Osteocyte (in vitro differentiated cells): ENCODE data around the gene ANKRD60. TPM values are rescaled to one million over a fixed set of nuclear protein-coding genes. Genes with fewer than 3 reads are reported as not detected.
A peak's percentile ranks its signal among the peaks of the same experiment; 100 is the strongest.

ENCODE experiments used
- DNase-seq: peaks from one replicate; pipeline ENCODE4 v3.0.0; 2021; ENCODE audit warnings: mixed read lengths; ENCODE audit not compliant: unreplicated experiment; ENCODE audit errors: extremely low spot score
- H3K27ac Mint-ChIP-seq: one replicate; pipeline ENCODE4 v1.8.0; 2021; ENCODE audit warnings: mild to moderate bottlenecking, mixed read lengths; ENCODE audit not compliant: unreplicated experiment
- H3K27me3 Mint-ChIP-seq: one replicate; pipeline ENCODE4 v1.8.0; 2021; ENCODE audit warnings: mixed read lengths; ENCODE audit not compliant: unreplicated experiment
- H3K36me3 Mint-ChIP-seq: one replicate; pipeline ENCODE4 v1.8.0; 2021; ENCODE audit warnings: mixed read lengths; ENCODE audit not compliant: unreplicated experiment
- H3K4me1 Mint-ChIP-seq: one replicate; pipeline ENCODE4 v1.8.0; 2021; ENCODE audit warnings: mixed read lengths; ENCODE audit not compliant: unreplicated experiment
- H3K4me3 Mint-ChIP-seq: one replicate; pipeline ENCODE4 v1.8.0; 2021; ENCODE audit warnings: mild to moderate bottlenecking, moderate library complexity, mixed read lengths; ENCODE audit not compliant: unreplicated experiment
- H3K9me3 Mint-ChIP-seq: one replicate; pipeline ENCODE4 v1.8.0; 2021; ENCODE audit warnings: mixed read lengths; ENCODE audit not compliant: unreplicated experiment
- total RNA-seq: library from RNA; stranded (reverse); gene quantifications from 2 replicates; pipeline ENCODE4 v1.2.1, GENCODE V29; 2021
- TF ChIP-seq, protein P1 (sequence below): fragments of 200-600 bp; sonication (generic); IDR thresholded peaks from 2 replicates; pipeline ENCODE4 v1.5.0; 2021; ENCODE audit warnings: antibody characterized with exemption, mild to moderate bottlenecking, moderate library complexity

Gene ANKRD60
- total RNA-seq, 1 donor from 2014 or later, result not detected

GRCh38 chr20:58213121-58213520 lies 15.3 kb downstream of the ANKRD60 start:
- H3K36me3 Mint-ChIP-seq, result peaks cover 2% of the 10 kb centered on the region
- H3K27me3 Mint-ChIP-seq, result peaks cover 50% of the 10 kb centered on the region
- TF ChIP-seq, protein P1, sequence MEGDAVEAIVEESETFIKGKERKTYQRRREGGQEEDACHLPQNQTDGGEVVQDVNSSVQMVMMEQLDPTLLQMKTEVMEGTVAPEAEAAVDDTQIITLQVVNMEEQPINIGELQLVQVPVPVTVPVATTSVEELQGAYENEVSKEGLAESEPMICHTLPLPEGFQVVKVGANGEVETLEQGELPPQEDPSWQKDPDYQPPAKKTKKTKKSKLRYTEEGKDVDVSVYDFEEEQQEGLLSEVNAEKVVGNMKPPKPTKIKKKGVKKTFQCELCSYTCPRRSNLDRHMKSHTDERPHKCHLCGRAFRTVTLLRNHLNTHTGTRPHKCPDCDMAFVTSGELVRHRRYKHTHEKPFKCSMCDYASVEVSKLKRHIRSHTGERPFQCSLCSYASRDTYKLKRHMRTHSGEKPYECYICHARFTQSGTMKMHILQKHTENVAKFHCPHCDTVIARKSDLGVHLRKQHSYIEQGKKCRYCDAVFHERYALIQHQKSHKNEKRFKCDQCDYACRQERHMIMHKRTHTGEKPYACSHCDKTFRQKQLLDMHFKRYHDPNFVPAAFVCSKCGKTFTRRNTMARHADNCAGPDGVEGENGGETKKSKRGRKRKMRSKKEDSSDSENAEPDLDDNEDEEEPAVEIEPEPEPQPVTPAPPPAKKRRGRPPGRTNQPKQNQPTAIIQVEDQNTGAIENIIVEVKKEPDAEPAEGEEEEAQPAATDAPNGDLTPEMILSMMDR, result peak; percentile 27
- H3K9me3 Mint-ChIP-seq, result no peaks in the 10 kb centered on the region
- H3K4me1 Mint-ChIP-seq, result peaks cover 9% of the 10 kb centered on the region
- H3K4me3 Mint-ChIP-seq, result no peak overlapping the region
- no peak for DNase-seq
- H3K27ac Mint-ChIP-seq, result no peak overlapping the region

- no peak for DNase-seq
- Mint-ChIP-seq H3K9me3 (no peaks in the 10 kb centered on the region), H3K4me3 (no peak overlapping the region), H3K27me3 (peaks cover 45% of the 10 kb centered on the region), H3K27ac (no peak overlapping the region), H3K4me1 (peaks cover 9% of the 10 kb centered on the region), H3K36me3 (peaks cover 2% of the 10 kb centered on the region)
- TF ChIP-seq, protein P1, result no peak
These were observed 15.8 kb downstream of the ANKRD60 start for GRCh38 chr20:58212636-58213035.

DNA sequence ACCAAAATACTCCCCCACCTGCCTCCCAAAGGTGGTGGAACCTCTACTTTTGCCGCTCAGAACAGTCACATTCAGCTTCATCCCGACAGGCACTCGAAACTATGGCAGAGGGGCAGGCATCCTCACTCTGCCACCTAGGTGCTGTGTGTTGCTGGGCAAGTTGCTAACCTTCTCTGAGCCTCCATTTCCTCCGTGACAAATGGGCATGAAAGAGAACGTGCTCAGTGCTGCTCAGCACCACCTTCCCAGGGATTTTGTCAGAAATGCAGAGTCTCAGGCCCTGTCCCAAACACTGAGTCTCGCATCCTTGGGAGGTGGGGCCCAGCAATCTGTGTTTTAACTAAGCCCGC lies 18.1 kb downstream of the ANKRD60 start:
- Mint-ChIP-seq H3K27me3 (peaks cover 39% of the 10 kb centered on the region), H3K27ac (no peak overlapping the region), H3K9me3 (no peaks in the 10 kb centered on the region), H3K4me3 (no peak overlapping the region), H3K36me3 (no peaks in the 10 kb centered on the region), H3K4me1 (peaks cover 9% of the 10 kb centered on the region)
- no peak for DNase-seq
- TF ChIP-seq, protein P1, result no peak

GRCh38 chr20:58209652-58210397 lies 18.6 kb downstream of the ANKRD60 start:
- H3K4me1 Mint-ChIP-seq, result peaks cover 9% of the 10 kb centered on the region
- peak overlapping the region; percentile 12 for H3K27ac Mint-ChIP-seq
- H3K9me3 Mint-ChIP-seq, result no peaks in the 10 kb centered on the region
- TF ChIP-seq, protein P1, result peak; percentile 100
- H3K36me3 Mint-ChIP-seq, result no peaks in the 10 kb centered on the region
- H3K27me3 Mint-ChIP-seq, result peaks cover 39% of the 10 kb centered on the region
- peak overlapping the region; percentile 15 for H3K4me3 Mint-ChIP-seq
- DNase-seq, result peak; percentile 94

GRCh38 chr20:58208944-58209343 lies 19.5 kb downstream of the ANKRD60 start:
- Mint-ChIP-seq H3K4me3 (no peak overlapping the region), H3K36me3 (no peaks in the 10 kb centered on the region), H3K4me1 (peaks cover 9% of the 10 kb centered on the region), H3K27ac (no peak overlapping the region), H3K9me3 (no peaks in the 10 kb centered on the region), H3K27me3 (peaks cover 36% of the 10 kb centered on the region)
- no peak for DNase-seq
- TF ChIP-seq, protein P1, result no peak
